H9 (cell line): ENCODE results near the gene HS6ST3. TPM values are rescaled to one million over a fixed set of nuclear protein-coding genes. Genes with fewer than 3 reads are reported as not detected.

Source experiments
- DNase-seq: peaks from one replicate; pipeline ENCODE4 v3.0.0-alpha.2; 2017
- H2AFZ ChIP-seq: one replicate; pipeline ENCODE4 v1.6.1; 2013; ENCODE audit warnings: mild to moderate bottlenecking, low read length, control low read depth, moderate library complexity
- H2AK5ac ChIP-seq: 2 replicates; pipeline ENCODE4 v1.6.1; 2013; ENCODE audit warnings: low read length, control low read depth, mixed read lengths; ENCODE audit not compliant: insufficient read length
- H2BK120ac ChIP-seq: one replicate; pipeline ENCODE4 v1.6.1; 2013; ENCODE audit warnings: low read depth, mild to moderate bottlenecking, low read length, control low read depth, inconsistent platforms; ENCODE audit not compliant: poor library complexity, severe bottlenecking
- H2BK12ac ChIP-seq: 2 replicates; pipeline ENCODE4 v1.6.1; 2013; ENCODE audit warnings: low read length, control low read depth, mixed read lengths, low read depth; ENCODE audit not compliant: insufficient read length
- H2BK15ac ChIP-seq: 2 replicates; pipeline ENCODE4 v1.6.1; 2013; ENCODE audit warnings: low read depth, low read length, control low read depth
- H2BK20ac ChIP-seq: one replicate; pipeline ENCODE4 v1.6.1; 2013; ENCODE audit warnings: low read depth, mild to moderate bottlenecking, low read length, control low read depth, inconsistent platforms; ENCODE audit not compliant: poor library complexity, severe bottlenecking
- H2BK5ac ChIP-seq: 2 replicates; pipeline ENCODE4 v1.6.1; 2013; ENCODE audit warnings: low read length, control low read depth, mixed read lengths; ENCODE audit not compliant: insufficient read length
- H3K14ac ChIP-seq: 2 replicates; pipeline ENCODE4 v1.6.1; 2013; ENCODE audit warnings: low read length, control low read depth; ENCODE audit not compliant: insufficient read depth
- H3K18ac ChIP-seq: 2 replicates; pipeline ENCODE4 v1.6.1; 2013; ENCODE audit warnings: low read depth, mild to moderate bottlenecking, mixed read lengths, low read length, control low read depth; ENCODE audit not compliant: insufficient read length
- H3K23ac ChIP-seq: 2 replicates; pipeline ENCODE4 v1.6.1; 2013; ENCODE audit warnings: low read length, control low read depth, mixed read lengths, low read depth; ENCODE audit not compliant: insufficient read length
- H3K23me2 ChIP-seq: 2 replicates; pipeline ENCODE4 v1.6.1; 2013; ENCODE audit warnings: low read depth, mild to moderate bottlenecking, mixed read lengths, low read length, control low read depth; ENCODE audit not compliant: insufficient read length, poor library complexity, severe bottlenecking
- H3K27ac ChIP-seq: 2 replicates; pipeline ENCODE4 v1.5.1; 2013; ENCODE audit warnings: low read length, control low read depth, mixed read lengths, low read depth; ENCODE audit not compliant: insufficient read length
- H3K27me3 ChIP-seq: 2 replicates; pipeline ENCODE4 v1.6.1; 2013; ENCODE audit warnings: low read length, control low read depth, inconsistent platforms; ENCODE audit not compliant: insufficient read depth
- H3K4ac ChIP-seq: 2 replicates; pipeline ENCODE4 v1.6.1; 2013; ENCODE audit warnings: low read depth, mild to moderate bottlenecking, control low read depth, inconsistent platforms, low read length, moderate library complexity
- H3K4me1 ChIP-seq: 2 replicates; pipeline ENCODE4 v1.6.1; 2013; ENCODE audit warnings: low read length, control low read depth, inconsistent platforms; ENCODE audit not compliant: insufficient read depth
- H3K4me2 ChIP-seq: 2 replicates; pipeline ENCODE4 v1.6.1; 2013; ENCODE audit warnings: low read length, control low read depth, mixed read lengths; ENCODE audit not compliant: insufficient read length, insufficient read depth
- H3K56ac ChIP-seq: 2 replicates; pipeline ENCODE4 v1.6.1; 2013; ENCODE audit warnings: low read depth, mild to moderate bottlenecking, mixed read lengths, low read length, control low read depth; ENCODE audit not compliant: insufficient read length
- H3K79me1 ChIP-seq: 2 replicates; pipeline ENCODE4 v1.6.1; 2013; ENCODE audit warnings: low read depth, mild to moderate bottlenecking, moderate library complexity, low read length, control low read depth, inconsistent platforms; ENCODE audit not compliant: insufficient read depth, poor library complexity, severe bottlenecking
- H3K79me2 ChIP-seq: 2 replicates; pipeline ENCODE4 v1.6.1; 2013; ENCODE audit warnings: low read length, control low read depth, inconsistent platforms; ENCODE audit not compliant: insufficient read depth
- H3K9ac ChIP-seq: 2 replicates; pipeline ENCODE4 v1.6.1; 2013; ENCODE audit warnings: low read length, control low read depth, mixed read lengths; ENCODE audit not compliant: insufficient read length; ENCODE audit errors: extremely low read depth
- H3K9me3 ChIP-seq: one replicate; pipeline ENCODE4 v1.6.1; 2013; ENCODE audit warnings: low read depth, low read length, inconsistent platforms; ENCODE audit not compliant: control insufficient read depth
- H3T11ph ChIP-seq: one replicate; pipeline ENCODE4 v1.6.1; 2013; ENCODE audit warnings: mild to moderate bottlenecking, low read length, control low read depth, inconsistent platforms
- H4K20me1 ChIP-seq: one replicate; pipeline ENCODE4 v1.6.1; 2013; ENCODE audit not compliant: control insufficient read depth, insufficient read length, insufficient read depth
- H4K5ac ChIP-seq: 2 replicates; pipeline ENCODE4 v1.6.1; 2013; ENCODE audit warnings: low read depth, mild to moderate bottlenecking, mixed read lengths, low read length, control low read depth; ENCODE audit not compliant: insufficient read length
- H4K8ac ChIP-seq: replicated peaks from 2 replicates; pipeline ENCODE4 v1.6.1; 2013; ENCODE audit warnings: low read length, control low read depth, mixed read lengths, low read depth; ENCODE audit not compliant: insufficient read length
- H4K91ac ChIP-seq: 2 replicates; pipeline ENCODE4 v1.6.1; 2013; ENCODE audit warnings: low read depth, mild to moderate bottlenecking, moderate library complexity, mixed read lengths, low read length, control low read depth; ENCODE audit not compliant: insufficient read length
- H3K27ac Mint-ChIP-seq, 3 experiments: 2 replicates in 2 of 3; 3 replicates in 1 of 3; pipeline ENCODE4 v1.8.0; 2020 to 2021; ENCODE audit warnings: mixed read lengths in 3 of 3, mild to moderate bottlenecking in 1 of 3, moderate library complexity in 1 of 3
- H3K27me3 Mint-ChIP-seq: 2 replicates; pipeline ENCODE4 v1.8.0; 2021; ENCODE audit warnings: low read depth, mild to moderate bottlenecking, moderate library complexity, mixed read lengths
- H3K36me3 Mint-ChIP-seq, 3 experiments: 2 replicates in 2 of 3; 3 replicates in 1 of 3; pipeline ENCODE4 v1.8.0; 2020 to 2021; ENCODE audit warnings: low read depth in 3 of 3, mixed read lengths in 3 of 3; ENCODE audit not compliant: insufficient read depth in 1 of 3
- H3K4me1 Mint-ChIP-seq, 2 experiments: 2 replicates each; pipeline ENCODE4 v1.8.0; 2020; ENCODE audit warnings: mixed read lengths in 2 of 2
- H3K4me3 Mint-ChIP-seq, 2 experiments: 2 replicates in 1 of 2; 3 replicates in 1 of 2; pipeline ENCODE4 v1.8.0; 2020 to 2021; ENCODE audit warnings: mild to moderate bottlenecking in 2 of 2, mixed read lengths in 2 of 2, moderate library complexity in 1 of 2
- H3K9me3 Mint-ChIP-seq, 2 experiments: 2 replicates in 1 of 2; 3 replicates in 1 of 2; pipeline ENCODE4 v1.8.0; 2020; ENCODE audit warnings: mild to moderate bottlenecking in 2 of 2, mixed read lengths in 2 of 2, moderate library complexity in 1 of 2
- WGBS: extraction: QIAGEN DNeasy Blood & Tissue Kit; methylation state at CpG from one replicate; pipeline ENCODE4 v1.1.7; 2013; ENCODE audit warnings: missing lambda C conversion rate, low lambda C conversion rate, mixed read lengths; ENCODE audit not compliant: insufficient read length; ENCODE audit errors: extremely low coverage; 5-methylcytosine and 5-hydroxymethylcytosine counted together
- total RNA-seq: library from RNA; stranded (reverse); gene quantifications from 2 replicates; pipeline ENCODE4 v1.2.1, GENCODE V29; 2021
- TF ChIP-seq, protein P1 (sequence below): fragments of 200-600 bp; sonication (generic); conservative IDR thresholded peaks from 3 replicates; pipeline ENCODE4 v1.8.0; 2021; ENCODE audit warnings: antibody characterized with exemption, mild to moderate bottlenecking

The HS6ST3 gene
- total RNA-seq, 1 experiment from 2014 or later, result 0.44 TPM

- H3K9ac ChIP-seq, result no peak overlapping the region
- H3K56ac ChIP-seq, result no peak overlapping the region
- H3K18ac ChIP-seq, result no peak overlapping the region
- Mint-ChIP-seq H3K36me3 (peaks cover 0 to 1% (median 0%) of the 10 kb centered on the region in 3 experiments; a peak in 1 of 7 replicates), H3K27ac (no peak overlapping the region), H3K4me1 (peaks cover 3 to 15% of the 10 kb centered on the region in 2 experiments; a peak in 3 of 4 replicates), H3K4me3 (no peak overlapping the region), H3K27me3 (no peaks in the 10 kb centered on the region), H3K9me3 (peaks cover 0 to 2% of the 10 kb centered on the region in 2 experiments; a peak in 1 of 5 replicates)
- no peak for DNase-seq
- H3K79me2 ChIP-seq, result no peaks in the 10 kb centered on the region
- H2BK15ac ChIP-seq, result no peak overlapping the region
- H3K4me1 ChIP-seq, result no peaks in the 10 kb centered on the region
- WGBS, result no CpG with 5 or more reads among the region's 2 CpGs
- no peaks in the 10 kb centered on the region for H3K79me1 ChIP-seq
- H2AK5ac ChIP-seq, result no peak overlapping the region
- no peak overlapping the region for H3K14ac ChIP-seq
- no peak overlapping the region for H4K5ac ChIP-seq
- H3K9me3 ChIP-seq, result no peaks in the 10 kb centered on the region
- no peak overlapping the region for H2BK5ac ChIP-seq
- no peak overlapping the region for H3K27ac ChIP-seq
- H3K27me3 ChIP-seq, result no peaks in the 10 kb centered on the region
- H3K23ac ChIP-seq, result no peak overlapping the region
- no peak overlapping the region for H2BK120ac ChIP-seq
- H3K4me2 ChIP-seq, result no peak overlapping the region
- no peak overlapping the region for H3K4ac ChIP-seq
- H3K23me2 ChIP-seq, result no peaks in the 10 kb centered on the region
- no peak overlapping the region for H2BK12ac ChIP-seq
- no peak overlapping the region for H4K8ac ChIP-seq
- TF ChIP-seq, protein P1, sequence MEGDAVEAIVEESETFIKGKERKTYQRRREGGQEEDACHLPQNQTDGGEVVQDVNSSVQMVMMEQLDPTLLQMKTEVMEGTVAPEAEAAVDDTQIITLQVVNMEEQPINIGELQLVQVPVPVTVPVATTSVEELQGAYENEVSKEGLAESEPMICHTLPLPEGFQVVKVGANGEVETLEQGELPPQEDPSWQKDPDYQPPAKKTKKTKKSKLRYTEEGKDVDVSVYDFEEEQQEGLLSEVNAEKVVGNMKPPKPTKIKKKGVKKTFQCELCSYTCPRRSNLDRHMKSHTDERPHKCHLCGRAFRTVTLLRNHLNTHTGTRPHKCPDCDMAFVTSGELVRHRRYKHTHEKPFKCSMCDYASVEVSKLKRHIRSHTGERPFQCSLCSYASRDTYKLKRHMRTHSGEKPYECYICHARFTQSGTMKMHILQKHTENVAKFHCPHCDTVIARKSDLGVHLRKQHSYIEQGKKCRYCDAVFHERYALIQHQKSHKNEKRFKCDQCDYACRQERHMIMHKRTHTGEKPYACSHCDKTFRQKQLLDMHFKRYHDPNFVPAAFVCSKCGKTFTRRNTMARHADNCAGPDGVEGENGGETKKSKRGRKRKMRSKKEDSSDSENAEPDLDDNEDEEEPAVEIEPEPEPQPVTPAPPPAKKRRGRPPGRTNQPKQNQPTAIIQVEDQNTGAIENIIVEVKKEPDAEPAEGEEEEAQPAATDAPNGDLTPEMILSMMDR, result no peak
- H2AFZ ChIP-seq, result no peak overlapping the region
- H2BK20ac ChIP-seq, result no peak overlapping the region
- H3T11ph ChIP-seq, result no peak overlapping the region
- no peaks in the 10 kb centered on the region for H4K20me1 ChIP-seq
- H4K91ac ChIP-seq, result no peak overlapping the region
These were observed 435.8 kb downstream of the HS6ST3 start for GRCh38 chr13:96525715-96526114.
